OCI-LY7 (cell line): Measurements from ENCODE around the gene SLC25A38. TPM values are rescaled to one million over a fixed set of nuclear protein-coding genes. Genes with fewer than 3 reads are reported as not detected.

Experiments
- BruUV-seq: library from RNA; stranded (reverse); fragments of 400-500 nt; replicated peaks from 2 replicates; lab custom pipeline; 2021; lab: Mats Ljungman, UMichigan
- CTCF ChIA-PET: fragments of 300-600 bp; sonication (Branson Sonifier 250); formaldehyde crosslinking; loops from one replicate; lab custom pipeline; 2022; ENCODE audit warnings: antibody characterized with exemption; ENCODE audit not compliant: unreplicated experiment; lab: Charles Lee
- POLR2A ChIA-PET: fragments of 300-600 bp; sonication (Branson Sonifier 250); formaldehyde crosslinking; loops from one replicate; lab custom pipeline; 2022; ENCODE audit warnings: antibody characterized with exemption; lab: Charles Lee
- DNase-seq: peaks from one replicate; pipeline ENCODE4 v3.0.0-alpha.2; 2015; ENCODE audit warnings: low spot score
- H2AFZ ChIP-seq: fragments of 200-600 bp; sonication (generic), shearing (Covaris generic); 2 replicates; pipeline ENCODE4 v1.6.1; 2014; ENCODE audit warnings: mild to moderate bottlenecking, antibody characterized with exemption, low read length, moderate library complexity
- H3K27ac ChIP-seq: fragments of 200-600 bp; sonication (generic); 2 replicates; pipeline ENCODE4 v1.5.1; 2014; ENCODE audit warnings: mixed run types, low read depth, mild to moderate bottlenecking, moderate library complexity, low read length, inconsistent platforms; ENCODE audit not compliant: poor library complexity, severe bottlenecking
- H3K36me3 ChIP-seq: fragments of 200-600 bp; sonication (generic); 2 replicates; pipeline ENCODE4 v1.6.1; 2014; ENCODE audit warnings: mild to moderate bottlenecking, antibody characterized with exemption, low read length, moderate library complexity, mixed read lengths; ENCODE audit not compliant: insufficient read depth
- H3K4me1 ChIP-seq: fragments of 200-600 bp; sonication (generic); 2 replicates; pipeline ENCODE4 v1.5.1; 2014; ENCODE audit warnings: mild to moderate bottlenecking, low read length; ENCODE audit not compliant: insufficient read depth, poor library complexity, severe bottlenecking
- H3K4me2 ChIP-seq: fragments of 200-600 bp; sonication (generic); 2 replicates; pipeline ENCODE4 v1.6.1; 2014; ENCODE audit warnings: mild to moderate bottlenecking, low read length
- H3K4me3 ChIP-seq: fragments of 200-600 bp; sonication (generic); 2 replicates; pipeline ENCODE4 v1.5.1; 2014; ENCODE audit warnings: mild to moderate bottlenecking, low read depth, low read length; ENCODE audit not compliant: poor library complexity, severe bottlenecking
- H3K79me2 ChIP-seq: fragments of 200-600 bp; sonication (generic); 2 replicates; pipeline ENCODE4 v1.6.1; 2016; ENCODE audit warnings: low read depth, mild to moderate bottlenecking, low read length, moderate library complexity, mixed read lengths; ENCODE audit not compliant: insufficient read depth
- H3K9me2 ChIP-seq: fragments of 200-600 bp; sonication (generic); 2 replicates; pipeline ENCODE4 v1.6.1; 2016; ENCODE audit warnings: mild to moderate bottlenecking, low read length, mixed read lengths; ENCODE audit not compliant: insufficient read depth
- H3K9me3 ChIP-seq: fragments of 200-600 bp; sonication (generic); 2 replicates; pipeline ENCODE4 v1.6.1; 2014; ENCODE audit warnings: mild to moderate bottlenecking, mixed run types, low read length, mixed read lengths
- H4K20me1 ChIP-seq: fragments of 200-600 bp; sonication (generic); 2 replicates; pipeline ENCODE4 v1.6.1; 2014; ENCODE audit warnings: mild to moderate bottlenecking, antibody characterized with exemption, low read length, moderate library complexity, mixed read lengths; ENCODE audit not compliant: insufficient read depth
- EZH2phosphoT487 ChIP-seq: fragments of 200-600 bp; sonication (generic); IDR thresholded peaks from 2 replicates; pipeline ENCODE4 v1.6.1; 2018; ENCODE audit warnings: low read depth, borderline replicate concordance, mild to moderate bottlenecking, mixed run types, antibody characterized with exemption, low read length, moderate library complexity, mixed read lengths
- intact Hi-C: fragments of 100-400 bp; cut with micrococcal nuclease; formaldehyde crosslinking; loops from one replicate; pipeline ENCODE4 v1.10.0; 2022; ENCODE audit not compliant: unreplicated experiment
- total RNA-seq, 2 experiments: library from RNA; depleted of rRNA in 1 of 2; stranded (reverse); fragments of >200 nt in 1 of 2; shearing (Covaris generic) in 1 of 2; gene quantifications; 2 replicates each; pipeline ENCODE4 v1.2.3, GENCODE V29; 2014 to 2022
- TF ChIP-seq, protein P1 (sequence below): fragments of 200-600 bp; sonication (generic); conservative IDR thresholded peaks from 2 replicates; pipeline ENCODE4 v1.5.1; 2014; ENCODE audit warnings: mild to moderate bottlenecking, antibody characterized with exemption, low read length, moderate library complexity, mixed read lengths

Gene SLC25A38
- total RNA-seq, 2 experiments from 2014 or later = 32.6 to 35.4 TPM

DNA sequence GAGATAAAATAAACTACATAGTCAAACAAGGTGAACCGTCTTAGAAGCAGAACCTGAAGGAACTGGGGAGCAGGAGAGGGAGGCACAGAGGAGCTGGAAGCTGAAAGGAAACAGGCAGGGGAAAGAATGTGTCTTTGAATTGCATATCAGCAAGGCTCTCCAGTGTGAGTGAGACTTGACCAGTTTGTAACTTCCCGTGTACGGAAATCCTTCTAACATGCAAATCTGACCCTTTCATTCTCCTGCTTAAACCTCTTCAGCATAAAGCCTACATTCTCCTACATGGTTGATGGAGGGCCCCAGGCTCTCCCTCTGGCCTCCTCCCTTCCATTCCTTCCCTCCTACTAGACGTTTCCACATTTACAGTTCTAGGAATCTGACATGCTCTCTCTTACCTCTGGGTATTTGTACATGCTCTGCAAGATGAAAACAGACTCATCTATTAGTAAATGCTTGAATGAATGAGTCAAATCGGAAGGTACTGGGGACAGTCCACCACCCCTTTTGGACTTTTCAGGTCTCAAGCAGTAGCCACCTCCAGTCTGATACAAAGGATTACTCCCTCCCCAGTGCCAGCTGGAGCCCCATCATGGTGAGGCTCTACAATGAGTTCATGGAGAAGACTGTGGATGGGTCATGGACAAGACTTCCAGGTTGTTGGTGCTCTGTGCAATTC is 6.1 kb upstream of the SLC25A38 start:
- POLR2A ChIA-PET = interaction anchor here (1.3 to 1.8 kb wide), 3 partner anchors 12 to 91 kb away, joined by 3 to 6 read pairs (median 4); no protein-coding TSS in a partner anchor
- TF ChIP-seq EZH2phosphoT487 = no peak
- TF ChIP-seq, protein P1, sequence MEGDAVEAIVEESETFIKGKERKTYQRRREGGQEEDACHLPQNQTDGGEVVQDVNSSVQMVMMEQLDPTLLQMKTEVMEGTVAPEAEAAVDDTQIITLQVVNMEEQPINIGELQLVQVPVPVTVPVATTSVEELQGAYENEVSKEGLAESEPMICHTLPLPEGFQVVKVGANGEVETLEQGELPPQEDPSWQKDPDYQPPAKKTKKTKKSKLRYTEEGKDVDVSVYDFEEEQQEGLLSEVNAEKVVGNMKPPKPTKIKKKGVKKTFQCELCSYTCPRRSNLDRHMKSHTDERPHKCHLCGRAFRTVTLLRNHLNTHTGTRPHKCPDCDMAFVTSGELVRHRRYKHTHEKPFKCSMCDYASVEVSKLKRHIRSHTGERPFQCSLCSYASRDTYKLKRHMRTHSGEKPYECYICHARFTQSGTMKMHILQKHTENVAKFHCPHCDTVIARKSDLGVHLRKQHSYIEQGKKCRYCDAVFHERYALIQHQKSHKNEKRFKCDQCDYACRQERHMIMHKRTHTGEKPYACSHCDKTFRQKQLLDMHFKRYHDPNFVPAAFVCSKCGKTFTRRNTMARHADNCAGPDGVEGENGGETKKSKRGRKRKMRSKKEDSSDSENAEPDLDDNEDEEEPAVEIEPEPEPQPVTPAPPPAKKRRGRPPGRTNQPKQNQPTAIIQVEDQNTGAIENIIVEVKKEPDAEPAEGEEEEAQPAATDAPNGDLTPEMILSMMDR = no peak

DNA sequence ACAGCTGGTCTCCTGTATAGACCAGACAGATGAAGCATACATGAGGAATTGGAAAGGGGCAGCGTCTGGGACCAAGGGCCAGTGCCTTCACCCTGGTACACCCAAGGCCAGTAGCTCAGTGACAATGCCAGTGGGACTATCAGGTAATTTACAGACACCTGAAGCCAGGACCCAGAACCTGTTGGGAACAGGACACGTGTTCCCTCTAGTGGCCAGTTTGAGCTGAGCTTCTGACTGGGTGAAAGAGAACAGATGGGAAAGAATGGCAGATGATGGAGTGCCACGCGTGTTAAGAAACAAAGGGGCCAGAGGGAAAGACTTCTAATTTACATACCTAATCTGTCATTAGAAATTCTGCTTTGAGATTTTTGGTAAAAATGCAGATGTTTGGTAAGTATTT is 5.1 kb upstream of the SLC25A38 start:
- H3K9me3 ChIP-seq = no peaks in the 10 kb centered on the region
- H3K36me3 ChIP-seq = no peaks in the 10 kb centered on the region
- no TSS peak for BruUV-seq
- peak; percentile 77 for DNase-seq
- no peak overlapping the region for H3K4me3 ChIP-seq
- ChIA-PET CTCF (interaction anchor here (1.2 kb wide), 1 partner anchor 90 kb away, joined by 7 read pairs; no protein-coding TSS in a partner anchor), POLR2A (interaction anchor here (1.8 kb wide), 1 partner anchor 11 kb away, joined by 6 read pairs; no protein-coding TSS in a partner anchor)
- intact Hi-C loops = loop anchor here (5.0 kb wide), 1 partner anchor 186 kb away; the partner anchor contains the start of gene XIRP1
- H3K27ac ChIP-seq = no peak overlapping the region
- H3K79me2 ChIP-seq = peaks cover 7% of the 10 kb centered on the region; the same call in 1 of the 2 replicates
- H3K4me1 ChIP-seq = peaks cover 28% of the 10 kb centered on the region
- H4K20me1 ChIP-seq = no peaks in the 10 kb centered on the region
- H2AFZ ChIP-seq = no peak overlapping the region; the same call in 1 of the 2 replicates
- H3K4me2 ChIP-seq = no peak overlapping the region
- TF ChIP-seq, protein P1 = peak; percentile 91
- TF ChIP-seq EZH2phosphoT487 = no peak
- H3K9me2 ChIP-seq = no peaks in the 10 kb centered on the region

More for the DNA sequence above, 6.1 kb upstream of the SLC25A38 start:
- peak overlapping the region; percentile 54 for H3K4me2 ChIP-seq
- no peak overlapping the region for H3K4me3 ChIP-seq
- H3K79me2 ChIP-seq = no peaks in the 10 kb centered on the region
- H3K9me2 ChIP-seq = no peaks in the 10 kb centered on the region
- no TSS peak for BruUV-seq
- no peak overlapping the region for H3K27ac ChIP-seq
- no peaks in the 10 kb centered on the region for H3K36me3 ChIP-seq
- DNase-seq = peak; percentile 54
- peak overlapping the region; percentile 91 for H2AFZ ChIP-seq
- CTCF ChIA-PET = interaction anchor here (1.2 kb wide), 1 partner anchor 89 kb away, joined by 7 read pairs; no protein-coding TSS in a partner anchor
- intact Hi-C loops = loop anchor here (5.0 kb wide), 1 partner anchor 185 kb away; the partner anchor contains the start of gene XIRP1
- no peaks in the 10 kb centered on the region for H4K20me1 ChIP-seq
- H3K4me1 ChIP-seq = peaks cover 22% of the 10 kb centered on the region
- H3K9me3 ChIP-seq = no peaks in the 10 kb centered on the region
